T-cell (primary cell): Measurements from ENCODE around the gene ZXDC. TPM values are rescaled to one million over a fixed set of nuclear protein-coding genes. Genes with fewer than 3 reads are reported as not detected.

Experiments
- ATAC-seq, 4 experiments: fragments of 200-7000 bp in 3 of 4; fragments of 150-1000 bp in 1 of 4; cut with Tn5 transposase; replicated peaks in 1 of 4; 1 replicate in 3 of 4; 2 replicates in 1 of 4; pipeline ENCODE4 v1.10.0; 2021; ENCODE audit warnings: moderate library complexity in 3 of 4, mild to moderate bottlenecking in 2 of 4, moderate number of reproducible peaks in 1 of 4
- CTCF ChIA-PET, 2 donors: fragments of 300-600 bp; sonication (Branson Sonifier 250); formaldehyde crosslinking; loops; one replicate each; lab custom pipeline; 2022; ENCODE audit warnings: antibody characterized with exemption in 2 of 2; lab: Charles Lee
- POLR2A ChIA-PET, 2 donors: fragments of 300-600 bp; sonication (Branson Sonifier 250); formaldehyde crosslinking; loops; one replicate each; lab custom pipeline; 2022; ENCODE audit warnings: antibody characterized with exemption in 2 of 2; lab: Charles Lee
- DNase-seq, 35 experiments: peaks; one replicate each; pipeline versions ENCODE4 v3.0.0 to v3.0.0-alpha.2; 2013 to 2023
- H3K27ac ChIP-seq: one replicate; pipeline ENCODE4 v1.5.1; 2013; ENCODE audit warnings: low read length
- H3K27me3 ChIP-seq, 2 experiments: replicated peaks in 1 of 2; 1 replicate in 1 of 2; 2 replicates in 1 of 2; pipeline versions ENCODE4 v1.6.1 to v1.7.0; 2013; ENCODE audit warnings: low read length in 1 of 2, mixed read lengths in 1 of 2; ENCODE audit not compliant: control insufficient read depth in 2 of 2, insufficient read depth in 2 of 2; ENCODE audit errors: extremely low read depth in 1 of 2
- H3K36me3 ChIP-seq, 2 donors: 1 replicate in 1 of 2; 2 replicates in 1 of 2; pipeline versions ENCODE4 v1.6.1 to v1.7.0; 2013; ENCODE audit warnings: low read length in 1 of 2; ENCODE audit not compliant: control insufficient read depth in 2 of 2, insufficient read depth in 1 of 2; ENCODE audit errors: extremely low read depth in 1 of 2
- H3K4me1 ChIP-seq, 2 experiments: 1 replicate in 1 of 2; 2 replicates in 1 of 2; pipeline versions ENCODE4 v1.6.1 to v1.7.0; 2013; ENCODE audit warnings: low read length in 2 of 2, mixed read lengths in 1 of 2; ENCODE audit not compliant: insufficient read depth in 2 of 2, control insufficient read depth in 1 of 2; ENCODE audit errors: extremely low read depth in 1 of 2
- H3K4me3 ChIP-seq, 2 donors: 1 replicate in 1 of 2; 2 replicates in 1 of 2; pipeline versions ENCODE4 v1.5.1 to v1.7.0; 2013; ENCODE audit warnings: mild to moderate bottlenecking in 2 of 2, low read length in 1 of 2, moderate library complexity in 1 of 2; ENCODE audit not compliant: control insufficient read depth in 1 of 2; ENCODE audit errors: extremely low read depth in 1 of 2
- H3K9me3 ChIP-seq: 2 replicates; pipeline ENCODE4 v1.7.0; 2013
- H3K27ac Mint-ChIP-seq, 2 donors: one replicate each; pipeline ENCODE4 v1.8.0; 2020 to 2021; ENCODE audit warnings: mild to moderate bottlenecking in 2 of 2, mixed read lengths in 2 of 2
- H3K27me3 Mint-ChIP-seq, 2 donors: one replicate each; pipeline ENCODE4 v1.8.0; 2021 to 2022; ENCODE audit warnings: mixed read lengths in 2 of 2
- H3K36me3 Mint-ChIP-seq: one replicate; pipeline ENCODE4 v1.8.0; 2021; ENCODE audit warnings: mixed read lengths
- H3K4me1 Mint-ChIP-seq, 3 donors: one replicate each; pipeline ENCODE4 v1.8.0; 2020 to 2022; ENCODE audit warnings: mixed read lengths in 3 of 3, mild to moderate bottlenecking in 1 of 3
- H3K4me3 Mint-ChIP-seq, 3 donors: one replicate each; pipeline ENCODE4 v1.8.0; 2020 to 2022; ENCODE audit warnings: mild to moderate bottlenecking in 3 of 3, mixed read lengths in 3 of 3, moderate library complexity in 3 of 3
- H3K9me3 Mint-ChIP-seq, 3 donors: one replicate each; pipeline ENCODE4 v1.8.0; 2020 to 2022; ENCODE audit warnings: mixed read lengths in 3 of 3
- WGBS: methylation state at CpG from one replicate; pipeline ENCODE4 v1.1.5; 2013; ENCODE audit warnings: missing lambda C conversion rate; ENCODE audit not compliant: insufficient coverage; 5-methylcytosine and 5-hydroxymethylcytosine counted together
- total RNA-seq, 35 experiments: library from RNA in 6 of 35; stranded (reverse) in 6 of 35; fragments of 120-200 nt in 1 of 35; gene quantifications; one replicate each; pipeline versions ENCODE4 v1.2.1 to v1.2.4 and lab custom pipeline; 2013 to 2026

ZXDC gene
- total RNA-seq, 5 donors from 2014 or later (not counting 1 experiment from before 2014, with no cell fraction given), result 57.6 to 68.7 (median 61.8) TPM

DNA sequence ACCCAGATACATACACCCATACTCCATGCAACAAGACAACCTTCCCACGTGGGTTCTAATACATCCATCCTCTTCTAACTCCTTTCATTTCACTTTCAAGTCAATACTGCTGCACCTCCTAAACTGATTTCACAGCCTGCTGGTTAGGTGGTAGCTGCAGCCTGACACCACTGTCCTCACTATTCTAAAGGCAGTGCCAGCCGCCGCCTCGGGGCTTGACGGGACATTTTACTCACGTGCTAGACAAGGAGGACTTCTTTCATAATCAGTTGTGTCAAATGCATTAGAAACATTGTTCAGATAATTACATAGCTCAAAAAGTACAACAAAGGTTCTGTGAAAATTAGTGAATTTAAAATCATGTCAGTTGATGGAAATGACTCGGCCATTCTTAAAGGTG is 35.6 kb upstream of the ZXDC start:
- H3K36me3 Mint-ChIP-seq, result no peaks in the 10 kb centered on the region
- ChIA-PET POLR2A (no interaction called here), CTCF (no interaction called here)
- H3K4me3 Mint-ChIP-seq, result no peak overlapping the region
- WGBS, result 100% methylated on average over 2 of the region's 7 CpGs
- H3K27ac ChIP-seq, result no peak overlapping the region
- no peaks in the 10 kb centered on the region for H3K9me3 ChIP-seq
- H3K4me1 Mint-ChIP-seq, result no peaks in the 10 kb centered on the region
- no peaks in the 10 kb centered on the region for H3K36me3 ChIP-seq
- DNase-seq (no peak), ATAC-seq (no peak)
- no peaks in the 10 kb centered on the region for H3K9me3 Mint-ChIP-seq
- H3K27ac Mint-ChIP-seq, result no peak overlapping the region
- no peaks in the 10 kb centered on the region for H3K4me1 ChIP-seq
- H3K4me3 ChIP-seq, result no peak overlapping the region
- no peaks in the 10 kb centered on the region for H3K27me3 ChIP-seq
- peaks cover 0 to under 1% of the 10 kb centered on the region in 2 donors for H3K27me3 Mint-ChIP-seq

DNA sequence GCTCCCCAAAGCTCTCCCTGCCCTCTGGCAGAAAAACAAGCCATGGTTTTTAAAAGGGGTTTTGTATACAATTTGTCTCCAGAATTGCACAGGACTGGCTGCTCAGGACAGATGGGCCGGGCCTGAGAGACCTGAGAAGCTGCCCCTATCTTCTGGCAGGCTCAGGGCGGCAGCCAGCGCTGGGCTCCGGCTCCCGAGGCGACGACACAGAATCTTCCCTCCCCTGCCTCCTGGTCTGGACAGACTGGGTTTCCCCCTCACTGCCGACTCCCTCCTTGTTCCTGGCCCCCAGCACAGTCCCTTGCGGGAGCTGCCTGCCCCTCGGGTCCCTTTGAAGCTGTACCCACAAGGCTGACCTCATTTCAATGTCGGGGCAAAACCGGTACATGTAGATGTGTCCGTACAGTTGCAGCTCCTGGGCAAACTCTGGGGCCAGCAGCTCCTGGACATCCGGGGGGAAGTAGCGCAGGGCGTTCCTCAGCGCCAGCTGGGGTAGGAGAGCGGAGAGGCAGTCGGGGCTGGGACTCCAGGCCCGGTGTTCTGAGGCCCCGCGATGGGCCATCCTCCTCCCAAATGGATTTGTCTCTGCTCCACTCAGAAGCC is 34.7 kb upstream of the ZXDC start:
- no peaks in the 10 kb centered on the region for H3K4me1 Mint-ChIP-seq
- no peak overlapping the region for H3K4me3 Mint-ChIP-seq
- Histone ChIP-seq H3K4me3 (no peak overlapping the region), H3K36me3 (no peaks in the 10 kb centered on the region), H3K27ac (no peak overlapping the region), H3K27me3 (peaks cover 0 to under 1% of the 10 kb centered on the region in 2 experiments), H3K9me3 (no peaks in the 10 kb centered on the region), H3K4me1 (no peaks in the 10 kb centered on the region)
- peaks cover 0 to 3% of the 10 kb centered on the region in 2 donors for H3K27me3 Mint-ChIP-seq
- DNase-seq (no peak), ATAC-seq (no peak)
- H3K27ac Mint-ChIP-seq, result no peak overlapping the region
- POLR2A ChIA-PET, result no interaction called here
- 85% methylated on average over 16 of the region's 22 CpGs for WGBS
- CTCF ChIA-PET, result no interaction called here
- H3K36me3 Mint-ChIP-seq, result no peaks in the 10 kb centered on the region
- no peaks in the 10 kb centered on the region for H3K9me3 Mint-ChIP-seq

DNA sequence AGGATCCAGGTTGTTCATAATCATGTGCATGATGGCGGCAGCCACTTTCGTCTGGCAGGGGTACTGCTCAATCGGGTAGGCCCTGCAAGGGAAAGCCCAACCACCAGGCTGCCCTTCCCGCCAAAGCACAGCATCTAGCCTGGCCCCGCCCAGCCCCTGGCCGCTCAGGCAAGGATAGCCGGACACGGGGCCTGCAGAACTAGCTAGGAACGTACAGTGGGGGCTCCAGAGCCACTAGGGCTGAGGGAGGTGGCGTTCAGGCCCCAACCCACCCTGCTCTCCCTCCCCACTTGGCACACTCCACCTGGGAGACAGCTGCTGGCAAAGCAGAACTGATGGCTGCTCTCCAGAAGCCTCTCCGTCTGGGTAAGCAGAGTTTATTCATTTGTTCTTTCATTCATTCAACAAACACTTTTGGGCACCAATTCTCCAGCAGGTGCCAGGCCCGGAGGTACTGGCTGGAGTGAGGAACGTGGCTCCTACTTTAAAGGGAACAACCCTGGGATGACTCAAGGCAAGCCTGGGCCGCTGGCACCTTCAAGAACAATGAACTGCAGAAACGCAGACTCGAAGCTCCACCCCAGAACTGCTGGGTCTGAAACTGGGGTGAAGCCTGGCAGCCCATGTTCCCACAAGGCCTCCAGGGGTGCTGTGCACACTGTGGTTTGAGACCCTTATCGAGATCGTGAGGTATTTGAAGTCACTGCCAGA is 34.1 kb upstream of the ZXDC start:
- H3K27me3 Mint-ChIP-seq, result peaks cover 5 to 8% of the 10 kb centered on the region in 2 donors
- H3K9me3 ChIP-seq, result no peaks in the 10 kb centered on the region
- H3K4me1 Mint-ChIP-seq, result no peaks in the 10 kb centered on the region
- H3K4me3 Mint-ChIP-seq, result no peak overlapping the region
- no peak for DNase-seq
- POLR2A ChIA-PET, result no interaction called here
- no peaks in the 10 kb centered on the region for H3K36me3 ChIP-seq
- H3K4me3 ChIP-seq, result no peak overlapping the region
- CTCF ChIA-PET, result no interaction called here
- no peaks in the 10 kb centered on the region for H3K36me3 Mint-ChIP-seq
- no peak for ATAC-seq
- H3K27me3 ChIP-seq, result peaks cover 0 to 6% of the 10 kb centered on the region in 2 experiments
- no peak overlapping the region for H3K27ac Mint-ChIP-seq
- WGBS, result 86% methylated on average over 16 of the region's 18 CpGs
- H3K9me3 Mint-ChIP-seq, result no peaks in the 10 kb centered on the region
- H3K27ac ChIP-seq, result no peak overlapping the region
- no peaks in the 10 kb centered on the region for H3K4me1 ChIP-seq

DNA sequence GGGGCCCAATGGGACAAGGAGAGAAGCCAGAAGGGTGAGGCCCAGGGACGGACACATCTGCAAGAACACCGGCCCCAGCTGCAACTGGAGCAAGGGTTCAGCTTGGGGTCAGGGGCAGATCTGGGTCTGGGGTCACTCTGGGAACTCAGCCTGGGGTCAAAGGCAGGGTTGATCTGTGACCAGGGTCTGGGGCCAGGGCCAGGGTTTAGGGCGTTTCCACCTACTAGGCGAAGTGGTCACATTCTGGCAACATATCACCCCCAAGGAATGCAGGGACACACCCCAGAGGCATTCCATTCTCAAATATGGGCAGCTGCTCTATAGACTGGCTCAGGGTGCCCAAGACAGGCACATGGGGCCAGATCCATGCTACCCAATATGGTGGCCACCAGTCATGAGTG is 32.9 kb upstream of the ZXDC start:
- Histone ChIP-seq H3K36me3 (no peaks in the 10 kb centered on the region), H3K9me3 (no peaks in the 10 kb centered on the region), H3K27ac (no peak overlapping the region), H3K4me1 (no peaks in the 10 kb centered on the region), H3K27me3 (peaks cover 0 to 9% of the 10 kb centered on the region in 2 experiments), H3K4me3 (no peak overlapping the region)
- CTCF ChIA-PET, result no interaction called here
- WGBS, result 100% methylated on average over 2 of the region's 4 CpGs
- POLR2A ChIA-PET, result no interaction called here
- no peak overlapping the region for H3K27ac Mint-ChIP-seq
- H3K27me3 Mint-ChIP-seq, result peaks cover 5 to 8% of the 10 kb centered on the region in 2 donors
- no peak for ATAC-seq
- H3K9me3 Mint-ChIP-seq, result no peaks in the 10 kb centered on the region
- H3K36me3 Mint-ChIP-seq, result no peaks in the 10 kb centered on the region
- no peak for DNase-seq
- no peak overlapping the region for H3K4me3 Mint-ChIP-seq
- H3K4me1 Mint-ChIP-seq, result no peaks in the 10 kb centered on the region

DNA sequence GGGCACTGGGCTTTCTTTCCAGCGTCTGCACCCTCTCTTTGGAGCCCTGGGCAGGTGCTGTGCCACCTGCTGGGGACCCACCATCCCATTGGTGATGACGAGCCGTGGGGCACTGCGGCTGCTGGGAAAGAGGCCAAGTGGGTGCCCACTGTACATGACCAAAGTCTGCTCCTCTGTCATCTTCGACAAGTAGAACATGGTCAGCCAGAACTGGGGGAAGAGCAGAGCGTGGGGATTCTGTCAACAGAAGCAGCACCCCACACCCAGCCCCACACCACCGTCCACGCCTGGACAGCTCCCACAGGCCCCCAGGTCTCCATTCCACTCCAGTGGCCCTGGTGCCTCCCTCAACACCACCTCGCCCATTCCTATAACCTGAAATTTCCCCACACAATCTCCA is 32.2 kb upstream of the ZXDC start:
- Mint-ChIP-seq H3K27me3 (peaks cover 5 to 8% of the 10 kb centered on the region in 2 donors), H3K36me3 (no peaks in the 10 kb centered on the region)
- no peak for ATAC-seq

DNA sequence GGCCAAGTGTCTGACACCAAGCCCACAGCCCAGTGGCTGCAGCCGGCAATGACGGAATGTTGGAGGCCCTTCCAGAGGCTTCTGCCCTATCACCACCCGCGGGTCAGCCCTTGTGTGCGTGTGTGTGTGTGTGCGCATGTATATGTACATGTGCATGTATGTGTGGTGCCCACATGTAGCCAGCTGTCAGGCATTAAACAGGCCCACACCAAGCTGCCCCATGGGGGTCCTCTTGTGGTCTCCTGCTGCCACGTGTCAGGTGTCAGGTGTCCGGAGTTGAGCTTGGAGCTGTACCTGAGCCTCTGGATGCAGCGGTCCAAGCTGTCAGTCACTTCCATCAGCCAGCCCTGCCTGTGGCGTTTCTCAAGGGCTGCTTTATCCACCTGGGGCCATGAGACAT is 28.0 kb upstream of the ZXDC start:
- POLR2A ChIA-PET, result interaction anchor here in 1 of 2 donors (0.6 kb wide), 1 partner anchor 46 kb away, joined by 3 read pairs; no protein-coding TSS in a partner anchor
- peaks cover 0 to 4% (median 0%) of the 10 kb centered on the region in 3 donors for H3K4me1 Mint-ChIP-seq
- Histone ChIP-seq H3K27me3 (peaks cover 0 to 14% of the 10 kb centered on the region in 2 experiments), H3K9me3 (no peaks in the 10 kb centered on the region), H3K36me3 (no peaks in the 10 kb centered on the region), H3K27ac (no peak overlapping the region), H3K4me1 (peaks cover under 1 to 8% of the 10 kb centered on the region in 2 experiments), H3K4me3 (no peak overlapping the region)
- CTCF ChIA-PET, result no interaction called here
- 92% methylated on average over 9 of the region's 10 CpGs for WGBS
- ATAC-seq (no peak), DNase-seq (no peak)
- no peaks in the 10 kb centered on the region for H3K36me3 Mint-ChIP-seq
- H3K27me3 Mint-ChIP-seq, result peaks cover 5 to 8% of the 10 kb centered on the region in 2 donors
- H3K27ac Mint-ChIP-seq, result no peak overlapping the region
- H3K4me3 Mint-ChIP-seq, result no peak overlapping the region
- no peaks in the 10 kb centered on the region for H3K9me3 Mint-ChIP-seq

More for the DNA sequence above, 32.2 kb upstream of the ZXDC start:
- ChIA-PET CTCF (no interaction called here), POLR2A (no interaction called here)
- no peak overlapping the region for H3K27ac Mint-ChIP-seq
- no peaks in the 10 kb centered on the region for H3K4me1 ChIP-seq
- no peaks in the 10 kb centered on the region for H3K9me3 ChIP-seq
- DNase-seq, result no peak
- WGBS, result 82% methylated on average over 7 of the region's 9 CpGs
- peaks cover 0 to 12% of the 10 kb centered on the region in 2 experiments for H3K27me3 ChIP-seq
- H3K4me3 Mint-ChIP-seq, result no peak overlapping the region
- no peaks in the 10 kb centered on the region for H3K36me3 ChIP-seq
- no peak overlapping the region for H3K27ac ChIP-seq
- no peaks in the 10 kb centered on the region for H3K9me3 Mint-ChIP-seq
- no peak overlapping the region for H3K4me3 ChIP-seq
- no peaks in the 10 kb centered on the region for H3K4me1 Mint-ChIP-seq
